Breast epithelium (tissue), 4 donors: ENCODE results near the gene CD247. TPM values are rescaled to one million over a fixed set of nuclear protein-coding genes. Genes with fewer than 3 reads are reported as not detected.

Experiments used
- DNase-seq, 2 donors: peaks; one replicate each; pipeline ENCODE4 v3.0.0-alpha.2; 2019; ENCODE audit warnings: low spot score in 2 of 2
- H3K27ac ChIP-seq, 2 donors: fragments of 200-600 bp; sonication (generic) in 1 of 2; one replicate each; pipeline ENCODE4 v1.5.1; 2016 to 2019; ENCODE audit warnings: mild to moderate bottlenecking in 1 of 2
- H3K27me3 ChIP-seq, 2 donors: fragments of 200-600 bp; sonication (generic) in 1 of 2; one replicate each; pipeline versions ENCODE4 v1.5.1 to v1.6.0; 2017 to 2019; ENCODE audit warnings: control low read depth in 1 of 2, mild to moderate bottlenecking in 1 of 2
- H3K36me3 ChIP-seq: fragments of 200-600 bp; one replicate; pipeline ENCODE4 v1.5.1; 2019
- H3K4me1 ChIP-seq, 2 donors: fragments of 200-600 bp; sonication (generic); one replicate each; pipeline ENCODE4 v1.5.1; 2016 to 2019; ENCODE audit warnings: control low read depth in 1 of 2
- H3K4me3 ChIP-seq, 3 donors: fragments of 200-600 bp; sonication (generic); 1 replicate in 2 of 3; 2 replicates in 1 of 3; pipeline ENCODE4 v1.5.1; 2016 to 2019; ENCODE audit warnings: mild to moderate bottlenecking in 3 of 3, moderate library complexity in 2 of 3
- H3K9me3 ChIP-seq, 2 donors: fragments of 200-600 bp; sonication (generic) in 1 of 2; one replicate each; pipeline ENCODE4 v1.5.1; 2016 to 2019; ENCODE audit warnings: control low read depth in 1 of 2
- POLR2A ChIP-seq: fragments of 450-650 bp; IDR thresholded peaks from one replicate; pipeline ENCODE4 v1.6.1; 2016; ENCODE audit warnings: antibody characterized with exemption, mild to moderate bottlenecking, moderate library complexity
- POLR2AphosphoS5 ChIP-seq, 3 donors: sonication (generic); formaldehyde crosslinking; IDR thresholded peaks; one replicate each; pipeline ENCODE4 v1.6.1; 2017; ENCODE audit warnings: antibody characterized with exemption in 3 of 3
- intact Hi-C: fragments of 100-400 bp; cut with DNase I; formaldehyde crosslinking; loops from one replicate; pipeline ENCODE4 v1.15.1; 2023; ENCODE audit warnings: low total_unique reads
- total RNA-seq, 3 donors: library from RNA; depleted of rRNA; stranded (reverse); fragments of >200 nt; gene quantifications; one replicate each; pipeline ENCODE4 v1.1.0, GENCODE V29; 2016
- TF ChIP-seq, protein P1 (sequence below), 3 donors: fragments of 450-650 bp; IDR thresholded peaks; one replicate each; pipeline ENCODE4 v1.5.1; 2016 to 2017; ENCODE audit warnings: antibody characterized with exemption in 3 of 3, mild to moderate bottlenecking in 3 of 3, moderate library complexity in 3 of 3

CD247 gene
- total RNA-seq, 3 donors from 2014 or later, result 0.80 to 2.0 (median 2.0) TPM

DNA sequence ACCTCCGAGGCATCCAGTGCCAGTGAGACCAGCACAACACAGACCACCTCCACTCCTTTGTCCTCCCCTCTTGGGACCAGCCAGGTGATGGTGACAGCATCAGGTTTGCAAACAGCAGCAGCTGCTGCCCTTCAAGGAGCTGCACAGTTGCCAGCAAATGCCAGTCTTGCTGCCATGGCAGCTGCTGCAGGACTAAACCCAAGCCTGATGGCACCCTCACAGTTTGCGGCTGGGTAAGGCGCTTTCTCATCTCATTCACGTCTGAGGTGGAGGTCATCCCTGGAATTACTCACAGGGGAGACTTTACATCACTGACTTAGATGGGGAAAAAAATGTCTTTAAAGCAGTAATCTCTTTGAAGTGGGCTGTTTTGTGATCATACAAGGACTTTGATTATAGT lies 106.3 kb downstream of the CD247 start:
- Histone ChIP-seq H3K9me3 (no peaks in the 10 kb centered on the region), H3K27ac (no peak overlapping the region), H3K27me3 (no peaks in the 10 kb centered on the region), H3K36me3 (no peaks in the 10 kb centered on the region), H3K4me3 (no peak overlapping the region), H3K4me1 (no peaks in the 10 kb centered on the region)
- DNase-seq, result no peak
- TF ChIP-seq POLR2A (no peak), POLR2AphosphoS5 (IDR thresholded peaks at IDR 0.05) (no peak)
- TF ChIP-seq, protein P1, sequence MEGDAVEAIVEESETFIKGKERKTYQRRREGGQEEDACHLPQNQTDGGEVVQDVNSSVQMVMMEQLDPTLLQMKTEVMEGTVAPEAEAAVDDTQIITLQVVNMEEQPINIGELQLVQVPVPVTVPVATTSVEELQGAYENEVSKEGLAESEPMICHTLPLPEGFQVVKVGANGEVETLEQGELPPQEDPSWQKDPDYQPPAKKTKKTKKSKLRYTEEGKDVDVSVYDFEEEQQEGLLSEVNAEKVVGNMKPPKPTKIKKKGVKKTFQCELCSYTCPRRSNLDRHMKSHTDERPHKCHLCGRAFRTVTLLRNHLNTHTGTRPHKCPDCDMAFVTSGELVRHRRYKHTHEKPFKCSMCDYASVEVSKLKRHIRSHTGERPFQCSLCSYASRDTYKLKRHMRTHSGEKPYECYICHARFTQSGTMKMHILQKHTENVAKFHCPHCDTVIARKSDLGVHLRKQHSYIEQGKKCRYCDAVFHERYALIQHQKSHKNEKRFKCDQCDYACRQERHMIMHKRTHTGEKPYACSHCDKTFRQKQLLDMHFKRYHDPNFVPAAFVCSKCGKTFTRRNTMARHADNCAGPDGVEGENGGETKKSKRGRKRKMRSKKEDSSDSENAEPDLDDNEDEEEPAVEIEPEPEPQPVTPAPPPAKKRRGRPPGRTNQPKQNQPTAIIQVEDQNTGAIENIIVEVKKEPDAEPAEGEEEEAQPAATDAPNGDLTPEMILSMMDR (IDR thresholded peaks at IDR 0.05), result no peak
- intact Hi-C loops, result no loop called here

DNA sequence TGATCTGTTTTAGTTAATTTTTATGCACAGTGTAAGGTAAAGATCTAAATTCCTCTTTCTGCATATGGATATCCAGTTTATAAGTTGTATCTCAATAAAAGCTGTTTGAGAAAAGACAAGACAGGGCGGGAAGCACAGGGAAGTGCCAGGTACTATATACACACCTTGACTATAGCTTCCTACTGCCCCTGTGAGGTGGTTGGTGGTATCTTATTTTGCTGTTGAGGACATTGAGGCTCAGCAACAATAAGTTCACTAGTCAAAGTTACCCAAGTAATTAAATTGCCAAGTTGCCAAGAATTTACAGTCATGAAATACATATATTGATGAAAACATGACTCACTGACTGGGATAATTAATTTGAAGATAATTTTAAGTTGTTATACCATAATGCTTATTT lies 109.1 kb downstream of the CD247 start:
- Histone ChIP-seq H3K4me1 (no peaks in the 10 kb centered on the region), H3K4me3 (no peak overlapping the region), H3K27ac (no peak overlapping the region), H3K9me3 (no peaks in the 10 kb centered on the region), H3K27me3 (no peaks in the 10 kb centered on the region), H3K36me3 (no peaks in the 10 kb centered on the region)
- intact Hi-C loops, result no loop called here
- TF ChIP-seq POLR2AphosphoS5 (IDR thresholded peaks at IDR 0.05) (no peak), POLR2A (no peak)
- TF ChIP-seq, protein P1 (IDR thresholded peaks at IDR 0.05), result no peak
- DNase-seq, result no peak

DNA sequence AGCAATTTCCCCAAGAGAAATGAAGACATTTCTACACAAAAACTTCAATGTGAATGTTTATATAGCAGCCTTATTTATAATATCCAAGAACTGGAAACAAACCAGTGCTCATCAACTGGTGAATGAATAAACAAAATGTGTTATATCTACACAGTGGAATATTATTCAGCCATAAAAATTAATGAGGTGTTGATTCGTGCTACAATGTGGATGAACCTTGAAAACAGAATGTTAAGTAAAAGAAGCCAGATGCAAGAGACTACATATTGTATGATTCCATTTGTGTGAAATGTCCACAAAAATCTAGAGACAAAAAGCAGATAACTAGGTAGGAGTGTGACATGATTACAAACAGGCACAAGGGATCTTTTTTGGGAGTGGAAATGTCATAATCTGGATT lies 110.0 kb downstream of the CD247 start:
- no peak overlapping the region for H3K27ac ChIP-seq
- TF ChIP-seq POLR2A (no peak), POLR2AphosphoS5 (IDR thresholded peaks at IDR 0.05) (no peak)
- TF ChIP-seq, protein P1 (IDR thresholded peaks at IDR 0.05), result no peak
- H3K36me3 ChIP-seq, result no peaks in the 10 kb centered on the region

DNA sequence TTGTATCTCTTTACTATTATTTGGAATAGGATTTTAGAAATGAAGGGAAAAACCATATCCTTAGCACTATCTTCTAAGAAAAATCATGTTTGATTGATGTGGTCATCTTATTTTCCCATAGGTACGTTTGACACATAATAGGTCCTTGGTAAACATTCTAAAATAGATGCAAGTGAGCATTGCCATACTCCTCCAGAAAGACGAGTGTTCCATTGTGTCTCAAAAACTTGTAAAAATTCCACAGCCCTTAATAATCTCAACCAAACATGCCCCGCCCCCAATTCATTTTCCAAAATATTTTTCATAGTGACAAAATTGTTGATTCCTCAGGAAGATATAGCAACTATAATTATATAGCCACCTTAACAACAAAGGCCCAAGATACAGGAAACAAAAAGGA lies 113.4 kb downstream of the CD247 start:
- Histone ChIP-seq H3K27ac (no peak overlapping the region), H3K27me3 (no peaks in the 10 kb centered on the region), H3K4me1 (no peaks in the 10 kb centered on the region), H3K4me3 (no peak overlapping the region), H3K36me3 (no peaks in the 10 kb centered on the region), H3K9me3 (no peaks in the 10 kb centered on the region)
- DNase-seq, result no peak
- TF ChIP-seq POLR2A (no peak), POLR2AphosphoS5 (IDR thresholded peaks at IDR 0.05) (no peak)
- TF ChIP-seq, protein P1 (IDR thresholded peaks at IDR 0.05), result no peak
- intact Hi-C loops, result loop anchor here (1.0 kb wide), 1 partner anchor 11 kb away; no protein-coding TSS in a partner anchor

More for the DNA sequence above, 110.0 kb downstream of the CD247 start:
- Histone ChIP-seq H3K9me3 (no peaks in the 10 kb centered on the region), H3K27me3 (no peaks in the 10 kb centered on the region), H3K4me1 (no peaks in the 10 kb centered on the region), H3K4me3 (no peak overlapping the region)
- no peak for DNase-seq
- intact Hi-C loops, result no loop called here

DNA sequence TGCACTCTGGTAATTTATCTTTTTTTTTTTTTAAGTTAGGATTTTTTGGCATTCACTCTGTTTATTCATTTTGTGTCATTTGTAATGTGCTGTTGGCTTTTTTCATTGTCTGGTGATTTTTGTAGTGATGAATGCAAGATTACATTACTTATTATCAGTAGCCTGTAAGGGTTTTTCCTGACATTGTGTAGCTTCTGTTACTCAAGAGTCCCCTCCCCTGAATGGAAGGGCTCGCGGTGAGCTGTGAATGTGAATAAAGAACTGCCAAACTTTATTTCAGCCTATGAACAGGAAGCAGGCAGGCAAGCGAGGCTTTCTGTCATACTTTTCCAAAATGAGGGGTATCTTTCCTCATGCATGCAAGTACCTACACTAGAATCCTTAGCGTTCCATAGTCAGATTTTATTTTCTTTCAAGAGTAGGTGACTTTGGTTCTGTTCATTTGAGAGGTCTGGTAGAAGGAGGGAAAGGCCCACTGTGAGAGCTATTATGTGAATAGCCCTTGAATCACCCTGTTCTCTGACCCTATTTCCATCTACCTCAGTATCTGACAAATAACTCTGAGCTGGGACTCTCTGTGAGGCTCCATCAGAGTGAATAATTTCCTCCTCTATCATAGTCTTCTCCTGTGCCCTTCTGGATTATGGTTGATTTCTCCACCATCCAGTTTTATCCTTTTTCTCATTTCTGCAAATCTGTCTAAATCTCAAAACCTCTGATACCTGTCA lies 114.0 kb downstream of the CD247 start:
- no peak for DNase-seq
- Histone ChIP-seq H3K4me1 (no peaks in the 10 kb centered on the region), H3K9me3 (no peaks in the 10 kb centered on the region), H3K27ac (no peak overlapping the region), H3K4me3 (no peak overlapping the region), H3K27me3 (no peaks in the 10 kb centered on the region), H3K36me3 (no peaks in the 10 kb centered on the region)
- TF ChIP-seq POLR2A, result no peak
- TF ChIP-seq, protein P1 (IDR thresholded peaks at IDR 0.05), result no peak
- no peak for TF ChIP-seq POLR2AphosphoS5 (IDR thresholded peaks at IDR 0.05)
- intact Hi-C loops, result loop anchor here (1.0 kb wide), 1 partner anchor 12 kb away; no protein-coding TSS in a partner anchor
